Posterior cingulate gyrus (tissue), 11 donors: ENCODE measurements around the gene DTD1.

Source experiments
- DNase-seq, 10 donors: peaks; one replicate each; pipeline versions ENCODE4 v3.0.0 to v3.0.0-alpha.2; 2020 to 2021; ENCODE audit warnings: mixed read lengths in 3 of 10
- intact Hi-C: fragments of 100-400 bp; cut with DNase I; formaldehyde crosslinking; loops from one replicate; pipeline ENCODE4 v1.15.1; 2023

Gene DTD1

GRCh38 chr20:18613553-18613952 lies 25.7 kb downstream of the DTD1 start:
- no peak for DNase-seq
- intact Hi-C loops, result no loop called here

GRCh38 chr20:18614244-18614643 lies 26.4 kb downstream of the DTD1 start:
- no peak for DNase-seq
- intact Hi-C loops, result no loop called here

GRCh38 chr20:18615020-18615650 lies 27.3 kb downstream of the DTD1 start:
- intact Hi-C loops, result no loop called here
- no peak for DNase-seq

GRCh38 chr20:18621004-18621403 lies 33.1 kb downstream of the DTD1 start:
- intact Hi-C loops, result no loop called here
- DNase-seq, result no peak

GRCh38 chr20:18623156-18623910 lies 35.5 kb downstream of the DTD1 start:
- intact Hi-C loops, result no loop called here

GRCh38 chr20:18624948-18625347 lies 37.1 kb downstream of the DTD1 start:
- no peak for DNase-seq
- intact Hi-C loops, result no loop called here

More at GRCh38 chr20:18623156-18623910, 35.5 kb downstream of the DTD1 start:
- no peak for DNase-seq

GRCh38 chr20:18625907-18626655 lies 38.2 kb downstream of the DTD1 start:
- intact Hi-C loops, result no loop called here
- no peak for DNase-seq

- intact Hi-C loops, result no loop called here
- peak in 4 of 10 donors; percentile 28 to 88 (median 51) for DNase-seq
Observed at GRCh38 chr20:18628330-18628920, 40.6 kb downstream of the DTD1 start.

- intact Hi-C loops, result loop anchor here (1.0 to 10.0 kb wide), 2 partner anchors 573 to 1030 kb away; no protein-coding TSS in a partner anchor
Observed at GRCh38 chr20:18632196-18632789, 44.4 kb downstream of the DTD1 start.

GRCh38 chr20:18633411-18633810 lies 45.6 kb downstream of the DTD1 start:
- intact Hi-C loops, result loop anchor here (10.0 kb wide), 1 partner anchor 571 kb away; no protein-coding TSS in a partner anchor
- peak in 1 of 10 donors; percentile 53 for DNase-seq

More at GRCh38 chr20:18632196-18632789, 44.4 kb downstream of the DTD1 start:
- DNase-seq, result peak; percentile 61 to 97 (median 81)

GRCh38 chr20:18634501-18634900 lies 46.6 kb downstream of the DTD1 start:
- DNase-seq, result no peak
- intact Hi-C loops, result loop anchor here (10.0 kb wide), 1 partner anchor 570 kb away; no protein-coding TSS in a partner anchor

- intact Hi-C loops, result loop anchor here (10.0 kb wide), 1 partner anchor 569 kb away; no protein-coding TSS in a partner anchor
Observed at GRCh38 chr20:18635380-18635779, 47.5 kb downstream of the DTD1 start.

GRCh38 chr20:18637224-18637623 lies 49.4 kb downstream of the DTD1 start:
- intact Hi-C loops, result loop anchor here (10.0 kb wide), 1 partner anchor 568 kb away; no protein-coding TSS in a partner anchor

More at GRCh38 chr20:18635380-18635779, 47.5 kb downstream of the DTD1 start:
- peak in 1 of 10 donors; percentile 25 for DNase-seq

GRCh38 chr20:18638768-18639167 lies 50.9 kb downstream of the DTD1 start:
- intact Hi-C loops, result loop anchor here (10.0 kb wide), 1 partner anchor 566 kb away; no protein-coding TSS in a partner anchor
- no peak for DNase-seq

More at GRCh38 chr20:18637224-18637623, 49.4 kb downstream of the DTD1 start:
- no peak for DNase-seq

- peak in 1 of 10 donors; percentile 61 for DNase-seq
- intact Hi-C loops, result loop anchor here (10.0 kb wide), 1 partner anchor 565 kb away; no protein-coding TSS in a partner anchor
Observed at GRCh38 chr20:18639501-18639979, 51.7 kb downstream of the DTD1 start.

- intact Hi-C loops, result no loop called here
- peak in 1 of 10 donors; percentile 12 for DNase-seq
Observed at GRCh38 chr20:18645196-18645745, 57.4 kb downstream of the DTD1 start.

- DNase-seq, result no peak
- intact Hi-C loops, result no loop called here
Observed at GRCh38 chr20:18645851-18646250, 58.0 kb downstream of the DTD1 start.

- intact Hi-C loops, result no loop called here
- peak in 1 of 10 donors; percentile 12 for DNase-seq
Observed at GRCh38 chr20:18647777-18648176, 59.9 kb downstream of the DTD1 start.

- peak in 1 of 10 donors; percentile 50 for DNase-seq
- intact Hi-C loops, result no loop called here
Observed at GRCh38 chr20:18650224-18650623, 62.4 kb downstream of the DTD1 start.
